Measurements from ENCODE around the gene PAPOLG.

Gene PAPOLG

DNA sequence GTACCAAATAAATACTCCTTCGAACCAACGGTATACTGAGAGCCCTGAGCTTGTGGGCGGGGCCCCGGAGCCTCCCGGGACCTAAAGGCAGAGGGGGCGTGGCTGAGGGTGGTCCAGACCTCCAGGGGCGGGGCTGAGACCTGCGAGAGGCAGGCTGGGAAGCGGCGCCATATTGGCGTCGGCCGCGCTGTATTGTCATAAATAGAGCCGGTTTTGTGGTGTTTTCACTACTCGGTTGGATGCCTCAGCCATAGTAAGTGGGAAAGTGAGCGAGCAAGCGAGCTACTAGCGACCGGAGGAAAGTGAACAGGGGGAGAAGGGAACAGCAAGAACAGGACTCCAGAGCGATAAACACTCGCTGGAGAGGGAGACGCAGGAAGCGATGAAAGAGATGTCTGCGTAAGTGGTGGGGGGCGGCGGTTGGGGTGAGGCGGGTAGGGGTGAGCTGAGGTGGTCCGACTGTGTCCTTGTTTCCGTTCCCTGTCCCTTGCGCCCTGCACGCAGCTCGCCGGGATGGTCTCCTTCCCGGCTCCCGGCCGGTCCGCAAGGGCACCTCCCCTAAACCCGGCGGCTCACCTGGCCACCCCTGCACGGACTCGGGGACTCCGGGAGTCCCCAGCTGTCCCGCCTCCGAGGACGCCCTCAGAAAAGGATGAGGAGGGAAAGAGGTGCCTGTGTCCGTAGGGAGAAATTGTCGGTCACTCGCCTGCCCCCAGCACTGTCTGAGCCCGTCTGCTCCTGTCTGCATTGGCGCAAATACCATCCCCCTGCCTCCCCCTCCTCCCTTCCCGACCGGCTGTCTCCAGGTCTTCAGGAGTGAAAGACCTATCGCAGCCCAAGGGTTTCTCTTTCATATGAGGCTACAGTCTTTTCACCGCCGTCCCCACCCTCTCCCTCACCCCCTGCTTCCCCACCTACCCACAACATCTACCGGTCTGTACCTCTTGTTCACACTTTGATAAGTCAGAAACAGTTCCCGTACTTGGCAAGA, at the start of gene PAPOLG:
Gene PAPOLG (plus strand): TSS at position 172 of the 991 bp plus-strand sequence. CDS start 211 bp downstream, at position 383.
- peak; percentile 97 for DNase-seq (ENCODE audit: low spot score)

DNA sequence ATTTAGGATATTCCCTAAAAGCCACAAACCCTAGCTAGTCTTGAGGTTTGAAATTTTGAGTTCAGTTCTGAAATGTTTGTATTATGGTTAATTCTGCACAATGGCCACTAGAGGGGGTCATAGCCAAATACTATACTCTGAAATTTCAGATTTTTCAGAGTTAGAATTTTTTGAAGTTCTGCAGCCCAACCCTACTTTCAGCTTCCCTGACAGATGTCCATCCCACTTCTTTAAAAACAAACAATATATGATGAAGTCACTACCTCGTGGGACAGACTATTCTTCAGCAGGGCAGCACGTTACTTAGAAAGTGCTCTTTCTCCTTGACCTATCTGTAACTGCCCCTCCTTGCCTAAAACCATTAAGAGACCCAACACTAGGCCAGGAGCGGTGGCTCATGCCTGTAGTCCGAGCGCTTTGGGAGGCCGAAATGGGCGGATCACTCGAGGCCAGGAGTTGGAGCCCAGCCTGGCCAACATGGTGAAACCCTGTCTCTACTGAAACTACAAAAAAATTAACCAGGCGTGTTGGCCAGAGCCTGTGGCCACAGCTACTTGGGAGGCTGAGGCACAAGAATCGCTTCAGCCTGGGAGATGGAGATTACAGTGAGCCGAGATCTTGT, 48.2 kb upstream of the PAPOLG start:
- DNase-seq (ENCODE audit: low spot score), result peak; percentile 51

GRCh38 chr2:60708630-60709320, 47.3 kb upstream of the PAPOLG start:
- no peak for DNase-seq (ENCODE audit: low spot score)

GRCh38 chr2:60710707-60711106, 45.4 kb upstream of the PAPOLG start:
- no peak for DNase-seq (ENCODE audit: low spot score)

DNA sequence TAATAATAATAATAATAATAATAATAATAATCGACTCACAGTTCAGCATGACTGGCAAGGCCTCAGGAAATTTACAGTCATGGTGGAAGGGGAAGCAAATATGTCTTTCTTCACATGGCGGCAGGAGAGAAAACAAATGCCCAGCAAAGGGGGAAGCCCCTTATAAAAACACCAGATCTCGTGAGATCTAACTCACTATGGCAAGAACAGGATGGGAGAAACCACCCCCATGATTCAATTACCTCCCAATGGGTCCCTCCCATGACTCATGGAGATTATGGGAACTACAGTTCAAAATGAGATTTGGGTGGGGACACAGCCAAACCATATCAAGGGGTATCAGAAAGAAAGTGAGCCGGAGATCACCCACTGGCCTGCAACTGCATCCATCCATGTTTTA, 40.5 kb upstream of the PAPOLG start:
- DNase-seq (ENCODE audit: low spot score), result no peak

GRCh38 chr2:60717691-60718090, 38.4 kb upstream of the PAPOLG start:
- DNase-seq (ENCODE audit: low spot score), result no peak

DNA sequence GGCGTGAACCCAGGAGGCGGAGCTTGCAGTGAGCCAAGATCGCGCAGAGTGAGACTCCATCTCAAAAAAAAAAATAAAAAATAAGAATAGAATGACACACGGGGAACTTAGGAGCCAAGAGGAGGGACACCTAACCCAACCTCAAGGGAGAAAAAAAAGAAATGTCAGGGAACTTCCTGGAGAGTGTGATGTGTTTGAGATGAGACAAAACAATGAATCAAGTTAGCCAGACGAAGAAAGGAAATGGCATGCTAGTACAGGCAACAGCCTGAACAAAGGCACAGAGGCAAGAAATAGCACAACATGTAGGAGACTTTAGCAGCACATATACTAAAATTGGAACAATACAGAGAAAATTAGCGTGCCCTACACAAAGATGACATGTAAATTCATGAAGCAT, 36.7 kb upstream of the PAPOLG start:
- DNase-seq (ENCODE audit: low spot score), result no peak

DNA sequence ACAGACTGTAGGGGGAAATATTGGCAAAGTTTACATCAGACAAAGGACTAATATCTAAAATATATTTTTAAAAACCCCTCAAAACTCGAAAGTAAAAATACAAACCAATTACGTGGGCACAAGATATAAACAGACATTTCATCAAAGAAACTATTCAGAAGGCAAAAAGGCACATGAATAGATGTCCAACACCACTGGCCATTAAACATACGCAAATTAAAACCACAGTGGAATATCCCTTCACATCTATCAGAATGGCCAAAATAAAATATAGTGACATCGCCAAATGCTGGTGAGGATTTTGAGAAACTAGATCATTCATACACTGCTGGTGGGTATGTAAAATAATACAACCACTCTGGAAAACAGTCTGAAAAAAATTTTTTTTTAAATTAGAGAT, 30.6 kb upstream of the PAPOLG start:
- no peak for DNase-seq (ENCODE audit: low spot score)

DNA sequence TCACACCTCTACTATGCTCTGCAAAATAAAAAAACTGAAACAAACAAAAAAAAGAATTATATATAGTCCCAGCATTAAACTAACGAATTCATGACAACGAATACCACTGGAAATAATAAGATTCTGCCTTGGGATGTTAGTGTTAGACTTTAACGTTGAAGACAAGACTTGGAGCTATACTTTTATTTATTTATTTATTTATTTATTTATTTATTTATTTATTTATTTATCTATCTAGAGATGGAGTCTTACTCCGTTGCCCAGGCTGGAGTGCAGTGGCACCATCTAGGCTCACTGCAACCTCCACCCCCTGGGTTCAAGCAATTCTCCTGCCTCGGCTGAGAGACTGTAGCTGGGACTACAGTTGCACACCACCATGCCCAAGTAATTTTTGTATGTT, 27.2 kb upstream of the PAPOLG start:
- DNase-seq (ENCODE audit: low spot score), result no peak

DNA sequence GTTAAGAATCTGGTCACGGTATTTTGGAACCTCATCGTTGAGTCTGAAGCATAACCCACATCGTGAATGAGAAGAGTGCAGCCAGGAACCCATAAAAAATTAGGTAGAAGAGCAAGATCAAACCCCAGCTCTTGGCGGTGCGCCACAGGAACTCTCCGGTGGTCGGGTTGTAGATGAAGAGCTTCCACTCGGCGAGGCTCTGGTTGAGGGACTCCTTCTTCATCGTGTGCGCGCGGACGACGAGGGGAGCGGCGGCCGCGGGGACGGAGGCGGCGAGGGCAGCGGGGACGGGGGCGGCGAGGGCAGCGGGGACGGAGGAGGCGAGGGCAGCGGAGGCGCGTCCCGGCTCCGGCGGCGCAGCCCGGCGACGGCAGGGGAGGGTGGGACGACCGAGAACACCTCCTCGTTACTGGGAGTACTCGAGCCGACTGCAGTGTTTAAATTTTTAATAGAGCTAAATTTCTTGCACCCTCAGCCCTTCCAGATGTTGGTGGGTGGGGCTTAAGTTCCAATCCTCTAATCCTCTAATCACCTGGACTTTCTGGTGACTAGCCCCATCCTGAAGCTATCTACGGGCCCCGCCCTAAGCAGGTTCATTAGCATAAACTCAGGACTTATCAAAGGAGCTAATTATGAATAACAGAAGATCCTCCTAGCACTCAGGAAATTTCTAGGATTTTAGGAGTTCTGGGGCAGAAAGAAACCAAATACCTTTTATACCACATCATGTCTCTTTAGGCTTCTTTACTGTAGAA, 20.4 kb upstream of the PAPOLG start:
- DNase-seq (ENCODE audit: low spot score), result peak; percentile 6

DNA sequence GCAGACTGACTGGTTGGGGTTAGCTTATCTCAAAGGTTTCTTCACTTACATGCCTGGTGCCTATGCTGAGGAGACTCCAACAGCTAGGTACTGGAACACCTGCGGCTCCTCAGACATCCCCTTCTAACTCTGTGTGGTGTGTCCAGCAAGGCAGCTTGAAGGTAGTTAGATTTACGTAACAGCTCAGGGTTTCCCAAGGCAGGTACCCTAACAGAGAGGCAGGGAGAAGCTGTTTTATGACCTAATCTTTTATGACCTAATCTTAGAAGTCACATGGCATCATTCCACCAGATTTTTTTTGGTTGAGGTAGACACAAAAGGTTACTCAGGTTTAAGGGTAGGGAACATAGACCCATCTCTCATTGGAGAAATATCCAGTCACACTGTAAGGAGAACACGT, 17.4 kb upstream of the PAPOLG start:
- no peak for DNase-seq (ENCODE audit: low spot score)

DNA sequence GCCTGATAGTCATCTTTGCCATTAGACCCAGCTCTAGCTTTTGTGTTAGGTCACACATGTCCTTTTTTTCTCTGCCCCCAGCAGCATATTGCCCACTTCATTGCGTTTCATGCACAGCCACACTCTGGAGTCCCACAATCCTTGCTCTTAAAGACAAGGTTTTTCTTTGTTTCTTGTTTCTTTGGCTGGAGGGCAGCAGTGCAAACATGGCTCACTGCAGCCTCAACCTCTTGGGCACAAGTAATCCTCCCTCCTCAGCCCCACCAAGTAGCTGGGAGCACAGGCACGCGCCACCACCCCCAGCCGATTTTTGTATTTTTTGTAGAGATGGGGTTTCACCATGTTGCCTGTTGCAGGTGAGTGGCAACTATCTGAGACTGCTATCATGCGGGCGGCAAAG, 16.9 kb upstream of the PAPOLG start:
- no peak for DNase-seq (ENCODE audit: low spot score)

- no peak for DNase-seq (ENCODE audit: low spot score)
Measured at GRCh38 chr2:60741576-60741975, 14.5 kb upstream of the PAPOLG start.

GRCh38 chr2:60742419-60742818, 13.6 kb upstream of the PAPOLG start:
- DNase-seq (ENCODE audit: low spot score), result no peak

- no peak for DNase-seq (ENCODE audit: low spot score)
Measured at GRCh38 chr2:60745330-60745729, 10.7 kb upstream of the PAPOLG start.

- no peak for DNase-seq (ENCODE audit: low spot score)
Measured at GRCh38 chr2:60745761-60746160, 10.3 kb upstream of the PAPOLG start.

GRCh38 chr2:60746318-60746717, 9.8 kb upstream of the PAPOLG start:
- no peak for DNase-seq (ENCODE audit: low spot score)

GRCh38 chr2:60759654-60760053, 3.6 kb downstream of the PAPOLG start:
- DNase-seq (ENCODE audit: low spot score), result no peak

DNA sequence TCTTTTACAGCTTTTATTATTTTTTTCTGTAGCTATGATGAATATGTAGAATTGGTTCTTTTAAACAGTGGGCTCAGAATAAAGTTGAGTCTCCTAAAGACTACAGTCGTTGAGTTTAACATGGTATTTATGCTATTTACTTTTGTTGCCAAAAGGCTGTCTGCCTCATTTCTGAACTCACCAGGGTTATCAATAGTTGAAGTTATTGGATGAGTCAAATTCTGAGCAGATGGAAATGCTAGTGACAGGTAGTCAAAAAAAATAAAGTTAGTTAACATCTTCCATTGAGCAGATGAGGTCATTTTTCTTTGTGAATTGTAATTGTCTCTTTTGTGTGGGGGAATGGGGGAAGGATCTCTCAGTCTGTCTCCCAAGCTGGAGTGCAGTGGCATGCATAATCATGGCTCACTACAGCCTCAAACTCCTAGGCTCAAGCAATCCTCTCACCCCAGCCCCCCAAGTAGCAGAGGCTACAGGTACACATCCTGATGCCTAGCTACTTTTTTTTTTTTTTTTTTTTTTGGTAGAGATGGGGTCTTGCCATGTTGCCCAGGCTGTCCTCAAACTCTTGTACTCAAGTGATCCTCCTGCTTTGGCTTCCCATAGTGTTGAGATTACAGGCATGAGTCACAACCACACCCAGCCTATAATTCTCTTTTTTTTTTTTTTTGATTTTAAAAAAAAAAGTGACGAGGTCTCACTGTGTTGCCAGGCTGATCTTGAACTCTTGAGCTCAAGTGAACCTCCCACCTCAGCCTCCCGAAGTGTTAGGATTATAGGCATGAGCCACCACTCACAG, 8.9 kb downstream of the PAPOLG start:
- DNase-seq (ENCODE audit: low spot score), result no peak

- DNase-seq (ENCODE audit: low spot score), result no peak
Measured at GRCh38 chr2:60766283-60766682, 10.2 kb downstream of the PAPOLG start.

DNA sequence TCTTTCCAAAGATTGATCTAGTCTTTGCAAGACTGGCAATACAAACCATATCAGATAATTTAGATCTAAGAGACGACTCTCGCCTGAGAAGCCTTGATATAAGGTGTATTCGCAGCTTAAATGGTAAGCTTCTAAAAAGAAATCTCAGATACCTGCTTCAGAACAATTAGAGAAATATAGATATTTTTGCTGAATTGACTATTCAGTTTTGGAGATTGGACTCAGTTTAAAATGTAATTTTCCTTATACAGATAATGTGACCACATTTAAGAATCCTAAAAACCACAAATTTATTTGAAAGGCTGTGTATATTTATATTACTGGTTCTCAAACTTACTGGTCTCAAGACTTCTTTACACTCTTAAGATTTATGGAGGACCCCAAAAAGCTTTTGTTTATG, 15.4 kb downstream of the PAPOLG start:
- no peak for DNase-seq (ENCODE audit: low spot score)
